Pulmonary artery endothelial cell (primary cell): ENCODE data around the gene CARD10. TPM values are rescaled to one million over a fixed set of nuclear protein-coding genes. Genes with fewer than 3 reads are reported as not detected.
"Not testable (repeated sequence)": the region's sequence is repeated elsewhere in the genome, so short reads cannot be mapped to it uniquely, and the experiment has no call there.

Source experiments
- DNase-seq: peaks from one replicate; pipeline ENCODE4 v3.0.0-alpha.2; 2011; ENCODE audit warnings: low read depth, low spot score
- total RNA-seq: library from RNA; depleted of rRNA; stranded (reverse); fragments of >200 nt; gene quantifications from 2 replicates; pipeline ENCODE4 v1.2.3, GENCODE V29; 2014

CARD10 gene
- total RNA-seq, 1 donor from 2014 or later: 39.7 TPM

GRCh38 chr22:37527081-37527752, 8.0 kb upstream of the CARD10 start:
- DNase-seq: not testable (repeated sequence)

GRCh38 chr22:37526376-37526775, 7.2 kb upstream of the CARD10 start:
- DNase-seq: no peak

DNA sequence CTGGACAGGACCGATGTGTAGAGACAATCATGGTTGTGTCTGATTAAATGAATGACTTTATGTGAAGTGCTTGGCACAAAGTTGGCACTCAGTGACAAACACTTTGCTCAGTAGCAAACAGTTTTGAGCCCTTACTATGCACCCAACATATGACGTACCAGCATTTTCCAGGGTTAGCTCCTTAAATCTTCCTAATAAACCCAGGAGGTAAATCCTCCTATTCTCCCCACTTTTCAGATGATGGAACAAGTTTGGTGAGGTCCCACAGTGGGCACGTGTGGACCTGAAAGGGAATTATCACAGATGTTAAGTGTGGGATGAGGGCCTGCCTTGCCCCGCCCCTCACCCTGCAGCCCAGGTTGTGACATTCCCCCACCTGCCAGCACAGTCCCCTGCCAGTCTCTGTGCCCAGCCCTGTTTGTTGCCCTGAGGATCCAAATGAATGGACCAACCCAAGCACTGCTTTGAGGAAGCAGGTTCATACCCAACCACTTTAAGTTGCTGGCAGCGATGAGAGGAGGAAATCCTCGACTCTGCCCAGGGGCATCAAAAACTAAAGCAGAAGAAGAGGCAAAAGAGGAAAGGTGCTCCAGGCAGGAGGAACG, 6.6 kb upstream of the CARD10 start:
- DNase-seq: no peak

DNA sequence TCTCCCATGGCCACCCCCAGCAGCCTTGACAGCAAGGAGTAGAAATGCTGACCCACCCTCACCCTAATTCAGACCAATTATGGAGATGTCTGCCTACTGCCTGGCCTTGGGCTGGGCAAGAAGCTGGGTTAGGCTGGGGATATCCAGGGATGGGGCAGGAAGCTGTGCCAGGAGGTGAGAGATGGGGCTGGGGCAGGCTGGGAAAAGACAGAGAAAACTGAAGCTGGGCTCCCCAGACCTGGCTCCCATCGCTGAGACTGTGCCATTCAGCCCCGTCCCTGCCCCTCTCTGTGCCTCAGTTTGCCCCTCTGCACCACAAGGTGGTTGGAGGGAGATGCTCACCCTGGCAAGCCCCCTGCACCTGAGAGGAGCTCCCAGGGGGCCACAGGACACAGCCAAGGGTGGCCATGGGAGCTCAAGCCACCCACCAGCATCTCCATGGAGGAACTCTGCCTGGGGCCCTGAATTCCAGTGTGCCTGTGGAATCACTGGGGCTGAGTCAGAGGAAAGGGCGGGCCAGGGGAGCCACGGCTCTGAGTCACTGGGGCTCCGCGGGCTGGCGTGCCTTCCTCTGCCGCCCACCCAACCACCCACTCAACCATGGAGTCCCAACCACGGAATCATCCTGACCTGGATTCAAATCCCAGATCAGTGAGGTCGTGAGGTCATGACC, 6.0 kb upstream of the CARD10 start:
- no peak for DNase-seq

- no peak for DNase-seq
These were observed 3.3 kb upstream of the CARD10 start for GRCh38 chr22:37522482-37522881.

DNA sequence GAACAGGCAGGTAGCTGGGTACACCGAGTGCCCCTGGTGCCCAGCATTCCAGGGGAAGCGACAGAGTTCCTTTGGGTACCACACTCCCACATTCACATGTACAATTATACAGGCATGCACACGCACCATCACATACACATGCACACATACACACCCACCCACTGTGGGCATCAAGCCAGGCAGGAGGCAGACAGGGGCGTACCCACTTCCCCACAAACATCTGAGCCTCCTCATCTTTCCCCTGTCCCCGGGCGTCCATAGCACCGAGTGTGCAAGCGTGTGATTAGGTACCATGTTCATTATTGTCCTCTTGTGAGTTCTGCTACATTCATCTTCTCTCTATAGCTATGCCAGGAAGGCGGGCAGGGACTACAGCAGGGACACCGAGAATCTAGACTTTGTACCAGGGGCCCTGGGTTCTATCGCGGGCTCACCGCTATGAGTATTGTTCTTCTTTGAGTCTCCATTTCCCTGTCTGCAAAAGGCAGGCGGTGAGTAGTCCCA, 2.1 kb upstream of the CARD10 start:
- DNase-seq: no peak

GRCh38 chr22:37520776-37521191, 1.6 kb upstream of the CARD10 start:
- DNase-seq: no peak

- DNase-seq: no peak
These were observed 527 bp downstream of the CARD10 start for GRCh38 chr22:37518509-37519267.

- no peak for DNase-seq
These were observed 1.3 kb downstream of the CARD10 start for GRCh38 chr22:37517826-37518450.

- no peak for DNase-seq
These were observed 2.8 kb downstream of the CARD10 start for GRCh38 chr22:37516456-37516855.

GRCh38 chr22:37515901-37516300, 3.3 kb downstream of the CARD10 start:
- no peak for DNase-seq

DNA sequence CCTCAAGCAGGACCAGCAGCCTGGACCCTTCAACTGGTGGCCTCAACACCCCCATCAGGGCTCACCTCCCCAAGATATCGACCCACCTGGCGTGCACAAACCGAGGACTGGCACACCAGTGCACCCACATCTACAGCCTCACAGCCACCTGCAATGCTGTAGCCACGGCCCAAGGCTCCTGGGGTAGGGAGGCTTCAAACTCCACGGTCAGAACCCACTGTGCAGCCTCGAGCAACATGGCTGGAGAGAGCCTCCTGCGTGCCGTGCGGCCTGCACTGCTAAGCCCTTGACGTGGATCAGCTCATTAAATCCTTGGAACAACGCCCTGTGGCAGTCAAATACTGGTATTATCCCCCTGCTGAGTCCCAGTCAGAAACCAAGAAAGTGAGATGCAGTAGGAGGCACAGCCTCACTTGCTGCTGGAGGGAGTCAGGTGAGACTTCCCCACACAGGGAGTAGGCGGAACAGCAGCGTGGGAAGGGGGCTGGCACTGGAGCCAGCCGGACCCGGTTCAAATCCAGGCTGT, 4.6 kb downstream of the CARD10 start:
- DNase-seq: no peak

GRCh38 chr22:37511395-37512104, 7.7 kb downstream of the CARD10 start:
- DNase-seq: no peak

DNA sequence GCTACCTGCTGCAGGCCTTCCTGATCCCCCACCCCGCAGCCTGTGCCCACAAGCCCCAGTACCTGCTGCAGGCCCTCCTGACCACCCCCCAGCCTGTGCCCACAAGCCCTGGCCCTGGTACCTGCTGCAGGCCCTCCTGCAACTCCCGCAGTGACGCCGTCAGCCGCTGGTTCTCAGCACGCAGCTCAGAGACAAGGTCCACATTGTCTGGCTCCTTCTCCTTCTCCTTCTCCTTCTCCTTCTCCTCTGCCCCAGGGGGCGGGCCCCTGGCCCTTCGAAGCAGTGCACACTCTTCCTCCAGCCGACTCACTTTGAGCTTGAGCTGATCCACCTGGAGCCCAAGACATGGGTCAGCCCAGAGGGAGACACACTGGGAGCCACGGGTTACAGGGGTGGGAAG, 9.1 kb downstream of the CARD10 start:
- DNase-seq: no peak

- no peak for DNase-seq
These were observed 10.0 kb downstream of the CARD10 start for GRCh38 chr22:37509059-37509860.

- no peak for DNase-seq
These were observed 10.7 kb downstream of the CARD10 start for GRCh38 chr22:37508431-37508992.

DNA sequence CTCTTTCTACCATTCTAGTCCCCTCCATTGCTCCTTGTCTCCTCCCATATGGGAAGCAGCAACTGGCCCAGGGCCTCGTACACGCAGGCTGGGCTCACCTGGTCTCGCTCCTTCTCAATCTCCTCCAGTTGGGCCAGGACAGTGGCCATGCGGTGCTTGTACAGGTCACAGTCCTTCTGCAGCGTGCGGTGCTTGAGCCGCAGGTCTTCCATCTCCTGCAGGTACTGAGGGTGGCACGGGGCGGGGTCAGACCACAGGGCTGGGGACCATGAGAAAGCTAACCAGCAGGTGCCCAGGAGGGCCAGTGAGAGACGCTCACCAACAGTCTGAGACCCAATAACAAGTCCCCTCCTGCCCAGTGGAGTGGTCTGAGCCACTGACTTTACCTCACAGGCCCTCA, 11.5 kb downstream of the CARD10 start:
- no peak for DNase-seq

- no peak for DNase-seq
These were observed 13.2 kb downstream of the CARD10 start for GRCh38 chr22:37505989-37506388.

GRCh38 chr22:37505565-37505964, 13.7 kb downstream of the CARD10 start:
- no peak for DNase-seq
